GM21526 (cell line): ENCODE results near the gene TMPRSS6.

ENCODE experiments used
- ATAC-seq: cut with Tn5 transposase; IDR thresholded peaks from one replicate; pipeline ENCODE4 v1.9.1; 2021; ENCODE audit warnings: moderate library complexity; ENCODE audit not compliant: unreplicated experiment, low FRiP score

The TMPRSS6 gene

GRCh38 chr22:37069719-37070118, 39.8 kb downstream of the TMPRSS6 start:
- ATAC-seq = no peak

GRCh38 chr22:37069319-37069718, 40.2 kb downstream of the TMPRSS6 start:
- ATAC-seq = no peak

- no peak for ATAC-seq
Observed at GRCh38 chr22:37068859-37069258, 40.7 kb downstream of the TMPRSS6 start.

- ATAC-seq = no peak
Observed at GRCh38 chr22:37067428-37067827, 42.1 kb downstream of the TMPRSS6 start.

GRCh38 chr22:37065961-37066360, 43.6 kb downstream of the TMPRSS6 start:
- no peak for ATAC-seq

- ATAC-seq = no peak
Observed at GRCh38 chr22:37065180-37065579, 44.3 kb downstream of the TMPRSS6 start.

- no peak for ATAC-seq
Observed at GRCh38 chr22:37064553-37064952, 45.0 kb downstream of the TMPRSS6 start.

GRCh38 chr22:37063431-37064420, 45.8 kb downstream of the TMPRSS6 start:
- no peak for ATAC-seq

GRCh38 chr22:37062702-37063381, 46.7 kb downstream of the TMPRSS6 start:
- no peak for ATAC-seq

GRCh38 chr22:37062376-37062675, 47.2 kb downstream of the TMPRSS6 start:
- no peak for ATAC-seq

- no peak for ATAC-seq
Observed at GRCh38 chr22:37061611-37062375, 47.7 kb downstream of the TMPRSS6 start.

- ATAC-seq = no peak
Observed at GRCh38 chr22:37060801-37061610, 48.5 kb downstream of the TMPRSS6 start.

- ATAC-seq = no peak
Observed at GRCh38 chr22:37059876-37060449, 49.5 kb downstream of the TMPRSS6 start.

- ATAC-seq = no peak
Observed at GRCh38 chr22:37058917-37059701, 50.4 kb downstream of the TMPRSS6 start.

- no peak for ATAC-seq
Observed at GRCh38 chr22:37057796-37058510, 51.6 kb downstream of the TMPRSS6 start.

- ATAC-seq = no peak
Observed at GRCh38 chr22:37057226-37057625, 52.3 kb downstream of the TMPRSS6 start.

GRCh38 chr22:37056246-37056645, 53.3 kb downstream of the TMPRSS6 start:
- no peak for ATAC-seq

- no peak for ATAC-seq
Observed at GRCh38 chr22:37054600-37055365, 54.7 kb downstream of the TMPRSS6 start.
